ENCODE measurements around the gene MAP4.

DNA sequence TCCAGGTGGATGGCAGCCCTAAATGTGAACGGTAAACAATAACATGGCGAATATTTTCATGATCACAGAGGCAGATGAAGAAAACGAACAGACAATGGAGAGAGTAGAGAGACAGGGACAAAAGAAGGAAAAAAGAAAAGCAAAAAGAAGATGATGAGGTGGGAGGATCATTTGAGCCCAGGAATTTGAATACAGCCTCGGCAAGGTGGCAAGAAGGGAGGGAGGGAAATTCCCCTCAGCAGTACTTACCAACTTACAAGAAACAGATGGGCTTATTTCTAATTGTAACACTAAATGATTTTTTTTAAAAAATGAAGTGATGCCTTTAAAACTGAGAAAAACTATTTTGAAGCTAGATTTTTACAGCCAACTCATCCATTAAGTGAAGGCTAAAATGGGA lies 6.0 kb upstream of the MAP4 start:
- no peak for TF ChIP-seq POLR2A (IDR thresholded peaks at IDR 0.05; ENCODE audit: low read depth)
- TF ChIP-seq, protein P1, sequence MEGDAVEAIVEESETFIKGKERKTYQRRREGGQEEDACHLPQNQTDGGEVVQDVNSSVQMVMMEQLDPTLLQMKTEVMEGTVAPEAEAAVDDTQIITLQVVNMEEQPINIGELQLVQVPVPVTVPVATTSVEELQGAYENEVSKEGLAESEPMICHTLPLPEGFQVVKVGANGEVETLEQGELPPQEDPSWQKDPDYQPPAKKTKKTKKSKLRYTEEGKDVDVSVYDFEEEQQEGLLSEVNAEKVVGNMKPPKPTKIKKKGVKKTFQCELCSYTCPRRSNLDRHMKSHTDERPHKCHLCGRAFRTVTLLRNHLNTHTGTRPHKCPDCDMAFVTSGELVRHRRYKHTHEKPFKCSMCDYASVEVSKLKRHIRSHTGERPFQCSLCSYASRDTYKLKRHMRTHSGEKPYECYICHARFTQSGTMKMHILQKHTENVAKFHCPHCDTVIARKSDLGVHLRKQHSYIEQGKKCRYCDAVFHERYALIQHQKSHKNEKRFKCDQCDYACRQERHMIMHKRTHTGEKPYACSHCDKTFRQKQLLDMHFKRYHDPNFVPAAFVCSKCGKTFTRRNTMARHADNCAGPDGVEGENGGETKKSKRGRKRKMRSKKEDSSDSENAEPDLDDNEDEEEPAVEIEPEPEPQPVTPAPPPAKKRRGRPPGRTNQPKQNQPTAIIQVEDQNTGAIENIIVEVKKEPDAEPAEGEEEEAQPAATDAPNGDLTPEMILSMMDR (IDR thresholded peaks at IDR 0.05): no peak
- no peak for TF ChIP-seq EP300 (IDR thresholded peaks at IDR 0.05)
- no peak for TF ChIP-seq POLR2AphosphoS5 (IDR thresholded peaks at IDR 0.05)

Data from esophagus muscularis mucosa (tissue), 4 donors.